ENCODE results near the gene HSPA9.

HSPA9 gene

GRCh38 chr5:138542956-138543729, 32.1 kb downstream of the HSPA9 start, which contains the start of gene ETF1 (continued):
- TF ChIP-seq ZFP69B (tag by site-specific recombination; IDR thresholded peaks at IDR 0.05): peak; percentile 60
- TF ChIP-seq ZSCAN5A (tag by site-specific recombination; IDR thresholded peaks at IDR 0.05): peak; percentile 89; the same call in 1 of the 2 replicates
- no peak for TF ChIP-seq ZNF548 (tag by site-specific recombination; IDR thresholded peaks at IDR 0.05)
- TF ChIP-seq KLF7 (tag by site-specific recombination; IDR thresholded peaks at IDR 0.05; ENCODE audit: borderline replicate concordance): no peak; the same call in 1 of the 2 replicates

GRCh38 chr5:138542180-138542955, 32.8 kb downstream of the HSPA9 start:
- peaks cover 0 to 35% of the 10 kb centered on the region in 2 experiments; a peak in 2 of 3 replicates for H3K36me3 ChIP-seq (ENCODE audit: control insufficient read depth in 2 of 2, insufficient read depth in 1 of 2, low read length in 2 of 2)
- peaks cover 11% of the 10 kb centered on the region for H3K4me1 ChIP-seq (ENCODE audit: control insufficient read depth, insufficient read depth, low read length)
- ChIA-PET POLR2A (interaction anchor here (0.9 to 2.7 kb wide), 24 partner anchors 8 to 751 kb away, joined by 3 to 30 read pairs (median 5); partner anchors contain the start of genes BRD8, CDC23, CDC25C and EGR1), CTCF (interaction anchor here (1.0 to 2.9 kb wide), 2 partner anchors 10 to 93 kb away, joined by 3 to 10 read pairs; no protein-coding TSS in a partner anchor)
- H3K9me3 ChIP-seq (ENCODE audit: control insufficient read depth, insufficient read depth, low read depth, low read length): no peaks in the 10 kb centered on the region
- peak overlapping the region; percentile 100 for H3K4me3 ChIP-seq (ENCODE audit: low read depth, low read length)
- H3K27ac ChIP-seq (ENCODE audit: extremely low read depth, low read depth, low read length): peak overlapping the region; percentile 77
- TF ChIP-seq YY1 (tag by site-specific recombination; IDR thresholded peaks at IDR 0.05) (peak; percentile 91; the same call in 1 of the 2 replicates), ZNF645 (tag by site-specific recombination; IDR thresholded peaks at IDR 0.05) (no peak), KLF7 (tag by site-specific recombination; IDR thresholded peaks at IDR 0.05; ENCODE audit: borderline replicate concordance) (no peak), ZNF701 (tag by site-specific recombination; IDR thresholded peaks at IDR 0.05) (no peak), ZNF837 (tag by site-specific recombination; IDR thresholded peaks at IDR 0.05) (no peak), ZNF280D (tag by site-specific recombination; IDR thresholded peaks at IDR 0.05) (no peak), ZBTB26 (tag by site-specific recombination; optimal IDR thresholded peaks at IDR 0.05) (no peak), ZNF785 (tag by site-specific recombination; IDR thresholded peaks at IDR 0.05) (0 out of 2 replicates have a peak, but pooled peaks have one; percentile 17), ZBTB20 (tag by site-specific recombination; IDR thresholded peaks at IDR 0.05) (0 out of 2 replicates have a peak, but pooled peaks have one; percentile 16), ZSCAN30 (tag by site-specific recombination; IDR thresholded peaks at IDR 0.05) (no peak), ZNF433 (tag by site-specific recombination; IDR thresholded peaks at IDR 0.05; ENCODE audit: low read depth) (no peak), GLIS2 (tag by site-specific recombination; IDR thresholded peaks at IDR 0.05) (peak; percentile 39; the same call in 1 of the 2 replicates), IKZF3 (tag by site-specific recombination; IDR thresholded peaks at IDR 0.05) (0 out of 2 replicates have a peak, but pooled peaks have one; percentile 10), ZBTB7A (tag by site-specific recombination; IDR thresholded peaks at IDR 0.05; ENCODE audit: low read depth) (0 out of 2 replicates have a peak, but pooled peaks have one; percentile 48), BCL11A (tag by site-specific recombination; IDR thresholded peaks at IDR 0.05; ENCODE audit: low read depth) (no peak), ZNF677 (tag by site-specific recombination; IDR thresholded peaks at IDR 0.05) (no peak), WT1 (tag by site-specific recombination; IDR thresholded peaks at IDR 0.05) (no peak), ZXDB (tag by site-specific recombination; IDR thresholded peaks at IDR 0.05) (no peak), CTCF (tag by site-specific recombination; IDR thresholded peaks at IDR 0.05) (0 out of 2 replicates have a peak, but pooled peaks have one; percentile 44), ZNF704 (tag by site-specific recombination; IDR thresholded peaks at IDR 0.05) (no peak), SETDB1 (IDR thresholded peaks at IDR 0.05; ENCODE audit: insufficient read length, low read length) (no peak)

All from HEK293 (cell line).